ENCODE data around the gene SHB.

The SHB gene

DNA sequence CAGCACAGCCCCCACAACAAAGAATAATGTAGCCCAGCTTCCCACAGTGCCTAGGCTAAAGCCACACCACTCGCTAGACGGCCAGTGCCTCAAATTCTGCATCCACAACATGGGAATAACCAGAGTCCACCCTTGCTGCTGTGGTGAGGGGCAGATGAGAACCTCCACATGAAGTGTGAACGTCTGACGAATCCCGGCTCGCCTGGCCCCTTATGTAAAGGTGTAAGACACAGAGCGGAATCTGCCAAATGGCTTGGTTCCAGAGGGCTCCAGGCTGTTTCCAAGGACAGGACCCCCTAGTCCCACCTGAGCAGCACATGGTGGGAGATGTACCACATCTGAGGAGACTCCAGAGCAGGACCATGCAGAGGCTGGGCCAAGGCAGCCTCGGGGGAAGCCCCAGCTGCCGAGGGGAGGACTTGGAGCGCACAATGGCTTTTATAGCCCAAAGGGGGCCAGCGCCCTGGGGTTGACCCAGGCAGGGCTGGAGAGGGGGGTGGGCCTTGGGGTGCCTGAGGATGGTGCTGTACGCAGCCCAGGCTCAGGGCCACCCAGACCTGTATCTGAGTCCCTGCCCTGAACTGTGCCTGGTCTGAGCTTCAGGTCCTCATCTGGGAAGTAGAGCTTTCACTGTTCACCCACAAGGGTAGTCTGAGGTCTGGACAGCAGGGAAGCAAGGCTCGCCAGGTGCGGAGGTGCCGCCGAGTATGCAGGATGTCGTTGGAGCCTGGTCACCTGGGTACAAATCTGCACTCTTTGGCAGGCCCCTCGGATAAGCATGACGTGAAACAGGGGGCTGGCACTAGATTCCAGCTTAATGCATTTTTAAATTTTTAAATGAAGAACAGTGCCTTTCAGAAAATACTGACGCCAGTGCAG lies 140.2 kb downstream of the SHB start:
- Mint-ChIP-seq H3K4me3 (no peak overlapping the region), H3K27ac (no peak overlapping the region), H3K27me3 (no peaks in the 10 kb centered on the region), H3K4me1 (ENCODE audit: low read depth) (peaks cover 2% of the 10 kb centered on the region), H3K9me3 (no peaks in the 10 kb centered on the region), H3K36me3 (ENCODE audit: low read depth) (no peaks in the 10 kb centered on the region)
- no peak for DNase-seq

DNA sequence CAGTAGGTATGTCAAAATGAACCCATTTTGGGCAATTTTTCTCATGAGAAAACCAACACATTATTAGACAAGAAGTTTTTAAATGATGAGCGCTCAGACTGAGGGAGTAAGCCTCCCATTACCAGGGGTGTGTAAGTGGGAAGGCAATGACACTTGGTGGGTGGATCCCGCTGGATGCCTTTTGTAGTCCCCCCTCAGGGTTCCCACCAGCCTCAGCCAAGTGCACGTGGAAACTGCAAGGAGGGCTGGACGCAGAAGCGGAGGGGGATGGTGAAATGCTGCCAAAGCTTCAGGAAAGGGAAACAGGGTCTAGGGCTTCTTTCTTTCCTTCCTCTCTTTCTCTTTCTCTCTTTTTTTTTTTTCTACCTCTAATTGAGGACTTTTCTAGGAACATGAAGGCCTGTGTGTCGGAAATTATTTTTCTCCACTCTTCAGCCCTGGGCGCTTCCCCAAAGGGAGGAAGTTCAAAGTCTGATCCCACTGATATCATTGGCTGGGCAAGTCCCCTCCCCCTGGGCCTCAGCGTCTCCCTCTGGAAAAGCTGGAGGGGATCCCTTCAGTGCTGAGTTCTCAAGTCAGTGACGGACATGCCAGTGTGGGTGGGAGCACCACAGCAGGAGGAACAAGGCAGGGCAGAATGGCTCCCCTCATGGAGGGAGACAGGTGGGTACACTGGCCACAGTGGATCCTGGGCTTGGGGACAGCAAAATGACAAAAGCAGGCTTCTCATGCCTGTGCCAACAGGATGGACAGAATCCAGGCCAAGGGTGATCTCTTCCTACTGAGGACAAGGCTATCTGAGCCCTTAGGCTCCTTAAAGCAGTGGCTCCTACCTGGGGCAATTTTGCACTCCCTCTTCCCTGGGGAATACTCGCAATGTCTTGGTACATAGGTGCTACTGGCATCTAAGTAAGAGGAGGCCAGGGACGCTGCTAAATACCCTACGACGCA lies 141.2 kb downstream of the SHB start:
- Mint-ChIP-seq H3K27me3 (no peaks in the 10 kb centered on the region), H3K27ac (no peak overlapping the region), H3K9me3 (no peaks in the 10 kb centered on the region), H3K4me3 (no peak overlapping the region), H3K4me1 (ENCODE audit: low read depth) (peaks cover 2% of the 10 kb centered on the region), H3K36me3 (ENCODE audit: low read depth) (no peaks in the 10 kb centered on the region)
- DNase-seq = no peak

DNA sequence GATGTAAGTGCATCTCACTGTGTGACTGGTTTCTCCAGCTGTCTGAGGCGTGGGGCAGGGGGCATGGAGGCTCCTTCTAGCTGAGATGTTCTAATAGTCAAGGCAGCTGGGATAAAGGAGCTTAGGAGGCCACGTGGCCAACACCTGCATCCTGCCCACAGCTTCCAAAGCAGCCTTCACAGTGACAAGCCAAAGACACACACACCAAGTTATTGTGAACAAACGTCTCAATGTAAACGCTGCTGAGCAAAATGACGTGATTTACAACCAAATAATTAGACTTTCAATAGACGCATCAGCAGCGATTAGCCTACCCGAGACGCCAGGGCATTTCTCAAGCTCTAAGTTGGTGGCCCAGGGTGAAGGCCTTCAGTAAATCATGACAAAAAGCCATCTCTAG lies 141.9 kb downstream of the SHB start:
- Mint-ChIP-seq H3K4me1 (ENCODE audit: low read depth) (peaks cover 2% of the 10 kb centered on the region), H3K36me3 (ENCODE audit: low read depth) (no peaks in the 10 kb centered on the region), H3K27me3 (no peaks in the 10 kb centered on the region), H3K9me3 (no peaks in the 10 kb centered on the region), H3K4me3 (no peak overlapping the region), H3K27ac (no peak overlapping the region)
- DNase-seq = no peak

DNA sequence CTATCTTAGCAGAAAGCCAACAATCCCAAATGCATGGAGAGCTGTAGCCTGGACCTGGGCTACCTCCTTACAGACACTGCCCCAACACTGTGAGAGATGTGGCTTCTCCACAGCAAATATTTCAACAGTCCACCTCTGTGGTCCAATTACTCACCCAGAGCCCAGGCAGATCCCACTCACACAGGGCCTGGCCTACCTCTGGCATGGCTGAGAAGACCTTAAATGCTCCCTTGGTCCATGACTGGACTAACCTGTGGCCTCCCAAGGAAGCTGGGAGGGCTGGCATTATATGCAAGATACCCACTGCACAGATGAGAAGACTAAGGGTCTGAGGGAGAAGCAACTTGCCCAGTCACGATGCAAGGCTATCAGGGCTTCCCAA lies 142.3 kb downstream of the SHB start:
- Mint-ChIP-seq H3K27ac (no peak overlapping the region), H3K4me1 (ENCODE audit: low read depth) (peaks cover 2% of the 10 kb centered on the region), H3K36me3 (ENCODE audit: low read depth) (no peaks in the 10 kb centered on the region), H3K9me3 (no peaks in the 10 kb centered on the region), H3K4me3 (no peak overlapping the region), H3K27me3 (no peaks in the 10 kb centered on the region)
- no peak for DNase-seq

DNA sequence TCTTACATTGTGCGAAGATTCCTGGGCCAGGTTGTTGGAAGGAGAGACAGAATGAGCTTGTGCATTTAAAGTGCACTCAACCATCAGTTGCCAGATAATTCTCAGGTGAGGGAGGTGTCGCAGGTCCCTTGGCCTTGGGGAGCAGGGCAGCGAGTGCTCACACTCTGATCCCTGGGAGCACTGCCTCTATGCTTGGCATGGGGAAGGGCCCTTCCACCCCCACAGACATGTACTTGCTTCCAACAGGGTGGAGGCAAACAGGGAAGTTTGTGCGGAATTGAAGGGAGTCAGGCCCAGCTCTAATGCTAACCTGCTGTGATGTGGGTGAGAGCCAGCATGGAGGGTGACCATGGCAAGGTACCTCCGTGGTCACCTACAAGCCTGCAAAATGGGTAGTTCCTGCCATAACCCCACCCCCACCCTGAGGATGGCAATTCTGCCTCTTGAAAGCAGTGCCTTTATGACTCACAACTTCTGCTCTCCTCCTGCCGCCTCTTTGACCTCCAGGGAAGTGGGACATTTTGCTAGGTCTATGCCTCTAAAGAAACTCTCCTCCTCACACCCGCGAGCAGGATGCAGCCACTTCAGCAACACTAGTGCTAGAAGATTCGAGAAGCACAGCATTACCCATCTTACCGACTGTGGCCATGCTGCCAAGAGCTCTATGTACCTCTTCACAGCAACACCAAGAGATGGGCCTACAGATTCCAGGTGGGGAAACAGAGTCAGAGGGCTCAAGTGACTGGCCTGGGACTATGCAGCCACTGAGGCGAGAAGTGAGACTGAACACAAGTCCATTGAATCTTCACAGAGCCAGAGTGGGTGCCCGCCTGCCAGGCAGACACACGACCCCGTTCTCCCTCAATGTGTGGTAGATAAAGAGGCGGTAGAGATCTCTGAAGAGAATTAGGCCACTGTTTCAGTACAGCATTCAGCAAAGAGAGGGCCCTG lies 143.0 kb downstream of the SHB start:
- peaks cover 2% of the 10 kb centered on the region for H3K4me1 Mint-ChIP-seq (ENCODE audit: low read depth)

DNA sequence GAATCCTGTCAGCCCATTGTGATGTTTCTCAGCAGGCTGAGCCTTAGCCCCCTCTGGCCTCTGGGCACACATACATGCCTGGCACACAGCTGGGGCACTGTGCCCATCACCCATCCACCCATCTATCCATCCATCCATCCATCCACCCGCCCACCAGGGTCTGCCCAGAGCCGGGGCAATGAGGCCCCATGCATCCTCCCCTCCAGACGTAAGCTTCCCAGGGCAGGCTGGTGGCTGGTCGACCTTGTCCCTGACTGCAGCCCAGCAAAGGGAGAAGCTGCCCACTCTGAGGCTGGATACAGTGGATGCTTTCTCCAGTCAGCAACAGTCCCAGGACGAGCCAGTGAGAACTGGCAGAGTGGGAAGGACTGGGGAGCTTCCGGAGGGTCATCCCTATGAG lies 144.0 kb downstream of the SHB start:
- Mint-ChIP-seq H3K4me1 (ENCODE audit: low read depth) (peaks cover 2% of the 10 kb centered on the region), H3K36me3 (ENCODE audit: low read depth) (no peaks in the 10 kb centered on the region), H3K9me3 (no peaks in the 10 kb centered on the region), H3K27me3 (no peaks in the 10 kb centered on the region), H3K4me3 (no peak overlapping the region), H3K27ac (no peak overlapping the region)
- DNase-seq = no peak

More for the DNA sequence above, 143.0 kb downstream of the SHB start:
- Mint-ChIP-seq H3K9me3 (no peaks in the 10 kb centered on the region), H3K27me3 (no peaks in the 10 kb centered on the region), H3K27ac (no peak overlapping the region), H3K4me3 (no peak overlapping the region), H3K36me3 (ENCODE audit: low read depth) (no peaks in the 10 kb centered on the region)
- DNase-seq = no peak

DNA sequence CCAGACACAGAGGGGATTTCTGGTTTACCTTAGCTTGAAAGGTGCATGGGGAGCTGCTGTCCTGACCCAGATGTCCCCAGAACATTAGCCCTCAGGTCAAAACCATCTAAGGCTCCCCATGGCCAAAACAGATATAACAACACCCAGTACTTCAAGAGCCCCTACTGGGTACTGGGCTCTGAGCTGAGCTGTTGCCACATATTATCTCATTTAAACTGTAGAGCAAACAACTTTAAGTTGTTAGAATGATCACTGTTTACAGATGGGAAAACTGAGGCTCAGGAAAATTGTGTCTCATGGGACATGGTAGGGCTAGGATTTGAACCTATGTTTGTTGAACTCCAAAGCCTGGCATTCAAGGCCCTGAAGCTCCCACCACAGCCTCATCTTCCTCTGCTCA lies 144.5 kb downstream of the SHB start:
- H3K36me3 Mint-ChIP-seq (ENCODE audit: low read depth) = no peaks in the 10 kb centered on the region
- peaks cover 2% of the 10 kb centered on the region for H3K4me1 Mint-ChIP-seq (ENCODE audit: low read depth)
- H3K27ac Mint-ChIP-seq = no peak overlapping the region
- H3K4me3 Mint-ChIP-seq = no peak overlapping the region
- H3K27me3 Mint-ChIP-seq = no peaks in the 10 kb centered on the region
- DNase-seq = no peak
- no peaks in the 10 kb centered on the region for H3K9me3 Mint-ChIP-seq

DNA sequence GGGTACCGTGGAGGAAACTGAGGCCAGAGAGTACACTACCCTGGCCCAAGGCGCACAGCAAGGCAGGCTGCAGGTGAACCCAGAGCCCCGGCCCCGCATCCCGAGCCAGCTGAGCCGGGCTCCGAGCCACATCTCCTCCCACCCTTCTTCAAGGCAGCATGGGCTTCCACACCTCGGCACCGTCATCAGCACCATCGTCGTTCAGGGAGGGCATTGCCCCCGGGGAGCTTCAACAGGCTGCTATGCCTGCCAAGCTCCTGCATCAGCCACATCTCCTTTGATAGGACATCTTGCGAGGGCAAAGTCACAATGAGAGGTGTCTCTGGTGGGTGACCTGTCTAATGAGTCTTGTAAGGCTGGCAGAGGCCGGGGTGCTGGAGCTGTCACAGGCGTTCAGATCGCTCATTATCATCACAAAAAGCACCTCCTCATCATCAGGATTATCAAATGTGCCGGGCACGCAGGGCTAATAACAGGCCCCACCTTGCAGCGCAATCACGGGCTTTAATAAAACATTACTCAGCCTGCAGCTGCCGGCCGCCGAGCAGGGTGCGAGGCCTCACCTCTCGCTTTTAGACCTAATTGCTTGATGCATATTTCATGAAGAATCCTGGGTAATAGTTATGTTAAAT lies 145.1 kb downstream of the SHB start:
- no peak for DNase-seq
- Mint-ChIP-seq H3K9me3 (no peaks in the 10 kb centered on the region), H3K4me3 (no peak overlapping the region), H3K4me1 (ENCODE audit: low read depth) (peaks cover 2% of the 10 kb centered on the region), H3K36me3 (ENCODE audit: low read depth) (no peaks in the 10 kb centered on the region), H3K27ac (no peak overlapping the region), H3K27me3 (no peaks in the 10 kb centered on the region)

DNA sequence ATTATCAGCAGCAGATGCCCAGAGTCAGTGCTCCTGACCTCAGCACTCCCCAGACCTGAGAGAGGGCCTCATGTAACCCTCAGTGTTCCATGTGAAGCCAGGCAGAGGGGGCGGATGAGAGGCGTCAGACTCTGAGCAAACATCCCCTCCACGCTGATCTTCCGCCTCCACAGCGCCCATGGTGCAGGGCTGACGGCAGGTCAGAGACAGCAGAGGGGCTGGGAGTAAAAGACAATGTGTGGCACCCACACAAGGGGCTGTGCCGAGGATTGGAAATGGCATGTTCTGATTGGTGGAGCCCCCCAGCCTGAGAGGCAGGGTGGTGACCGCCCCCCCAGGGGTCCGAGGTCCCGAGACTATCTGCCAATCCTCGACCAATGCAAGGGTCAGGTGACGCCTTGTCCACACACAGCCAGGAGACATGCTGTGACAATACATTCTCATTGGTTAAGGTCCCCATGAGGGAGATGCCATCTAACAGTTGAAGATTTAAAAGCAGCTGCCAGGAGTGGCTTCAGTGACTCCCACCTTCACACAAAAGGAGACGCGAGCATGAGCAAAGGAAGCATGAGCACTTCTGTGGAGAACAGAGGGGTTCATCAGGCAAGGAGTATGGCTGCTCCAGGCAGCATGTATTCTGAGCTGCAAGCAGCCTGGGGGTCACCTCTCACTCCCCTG lies 145.8 kb downstream of the SHB start:
- Mint-ChIP-seq H3K4me1 (ENCODE audit: low read depth) (peaks cover 2% of the 10 kb centered on the region), H3K27ac (no peak overlapping the region), H3K27me3 (no peaks in the 10 kb centered on the region), H3K36me3 (ENCODE audit: low read depth) (no peaks in the 10 kb centered on the region), H3K9me3 (no peaks in the 10 kb centered on the region), H3K4me3 (no peak overlapping the region)
- DNase-seq = no peak

DNA sequence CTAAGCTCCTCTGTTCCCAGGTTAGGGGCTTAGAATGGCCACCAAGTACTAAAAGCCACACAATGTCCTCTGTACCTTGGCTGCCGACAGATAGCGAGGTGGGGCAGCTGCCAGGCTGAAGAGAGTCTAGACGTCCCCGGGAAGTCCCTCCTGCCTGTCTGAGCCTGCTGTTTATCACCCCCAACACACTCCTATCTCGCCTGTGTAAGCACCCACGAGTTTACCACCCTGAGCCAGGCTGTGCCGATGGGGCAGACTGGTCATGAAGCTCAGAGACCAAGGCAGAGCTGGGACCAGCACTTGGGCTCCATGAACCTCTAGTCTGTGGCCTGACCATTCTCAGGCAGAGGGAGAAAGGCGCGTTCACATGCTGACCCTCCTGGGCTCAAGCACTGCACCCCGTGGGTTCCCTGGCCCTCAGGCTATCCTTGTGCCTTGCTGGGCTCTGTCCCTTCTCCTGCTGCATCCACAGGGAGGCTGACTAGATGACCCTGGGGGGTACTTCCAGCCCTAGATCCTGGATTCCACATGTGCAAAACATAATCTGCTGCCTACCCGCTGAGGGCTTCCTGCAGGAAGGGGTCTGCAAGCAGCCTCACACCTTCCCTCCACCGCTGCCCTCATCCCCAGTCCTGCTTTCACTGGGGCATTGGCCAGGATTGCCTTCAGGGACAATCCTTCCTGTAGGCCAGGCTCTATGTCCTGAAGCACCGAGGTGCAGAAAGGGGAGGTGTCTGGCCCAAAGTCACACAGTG lies 146.5 kb downstream of the SHB start:
- Mint-ChIP-seq H3K27me3 (no peaks in the 10 kb centered on the region), H3K4me1 (ENCODE audit: low read depth) (peaks cover 2% of the 10 kb centered on the region), H3K36me3 (ENCODE audit: low read depth) (no peaks in the 10 kb centered on the region), H3K9me3 (no peaks in the 10 kb centered on the region), H3K27ac (no peak overlapping the region), H3K4me3 (no peak overlapping the region)
- DNase-seq = no peak

DNA sequence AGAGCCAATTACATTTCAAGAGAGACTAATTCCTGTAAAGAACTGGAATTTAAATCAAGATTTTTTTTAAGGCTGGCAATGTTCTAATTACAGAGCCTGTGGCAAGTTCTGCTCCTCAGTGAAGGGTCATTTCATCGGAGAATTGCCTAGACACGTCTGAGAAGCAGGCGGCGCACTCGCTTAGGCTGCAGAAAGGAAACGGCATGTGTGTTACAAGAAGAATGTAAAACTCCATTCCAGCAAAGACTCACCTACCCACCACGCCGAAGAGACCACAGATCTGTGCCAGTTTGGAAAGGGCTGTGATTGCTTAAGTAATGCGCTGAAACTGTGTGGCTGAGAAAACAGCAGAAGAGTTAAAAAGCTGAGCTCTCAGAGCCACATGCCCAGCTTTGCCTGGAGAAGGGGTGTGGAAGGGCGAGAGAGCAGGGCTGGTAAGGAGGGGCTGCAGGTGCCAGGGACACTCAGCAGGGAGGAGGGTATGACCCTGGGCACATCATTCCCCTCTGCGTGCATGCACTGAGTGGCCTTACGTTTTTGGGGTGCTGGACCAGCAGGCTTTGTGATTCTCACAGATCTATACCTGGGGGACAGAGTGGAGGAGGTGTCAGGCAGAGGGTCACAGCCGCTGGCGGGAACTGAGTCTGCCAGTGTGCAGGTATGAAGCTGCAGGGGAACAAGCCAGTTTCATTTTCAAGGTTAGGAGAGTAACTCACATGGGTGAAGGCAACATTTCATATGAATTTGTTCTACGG lies 147.3 kb downstream of the SHB start:
- Mint-ChIP-seq H3K27ac (no peak overlapping the region), H3K36me3 (ENCODE audit: low read depth) (no peaks in the 10 kb centered on the region), H3K27me3 (no peaks in the 10 kb centered on the region), H3K4me3 (no peak overlapping the region), H3K9me3 (no peaks in the 10 kb centered on the region), H3K4me1 (ENCODE audit: low read depth) (peaks cover 2% of the 10 kb centered on the region)
- no peak for DNase-seq

DNA sequence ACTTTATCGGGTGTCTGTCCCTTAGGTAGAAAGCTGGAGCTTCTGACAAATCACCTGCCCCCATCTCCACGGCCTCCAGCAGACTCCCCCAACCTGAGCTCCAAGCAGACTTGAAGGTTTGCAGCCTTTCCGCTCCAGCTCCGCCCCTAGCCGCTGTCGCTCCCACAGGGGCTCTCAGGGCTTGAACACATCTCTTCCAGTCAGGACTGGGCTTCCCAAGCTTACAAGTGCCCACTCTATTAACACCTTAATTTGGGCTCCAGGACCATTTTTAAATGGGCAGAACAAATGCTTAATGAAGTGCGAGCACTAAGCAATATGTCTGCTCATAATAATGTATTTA lies 147.9 kb downstream of the SHB start:
- Mint-ChIP-seq H3K27me3 (no peaks in the 10 kb centered on the region), H3K36me3 (ENCODE audit: low read depth) (no peaks in the 10 kb centered on the region), H3K4me3 (no peak overlapping the region), H3K4me1 (ENCODE audit: low read depth) (peaks cover under 1% of the 10 kb centered on the region), H3K27ac (no peak overlapping the region), H3K9me3 (no peaks in the 10 kb centered on the region)
- no peak for DNase-seq
